Loucy (cell line): ENCODE data around the gene GYG1.

Source experiments
- H2AFZ ChIP-seq: fragments of 200-600 bp; sonication (generic); 2 replicates; pipeline ENCODE4 v1.6.0; 2016; ENCODE audit warnings: antibody characterized with exemption, mild to moderate bottlenecking, low read length, moderate library complexity
- H3F3A ChIP-seq: fragments of 200-600 bp; 2 replicates; pipeline ENCODE4 v1.6.0; 2016; ENCODE audit warnings: antibody characterized with exemption, low read depth, mild to moderate bottlenecking
- H3K27me3 ChIP-seq: fragments of 200-600 bp; sonication (generic); 2 replicates; pipeline ENCODE4 v1.6.1; 2014; ENCODE audit warnings: low read length, mild to moderate bottlenecking; ENCODE audit not compliant: insufficient read depth, poor library complexity, severe bottlenecking
- H3K36me3 ChIP-seq: fragments of 200-600 bp; sonication (generic); 2 replicates; pipeline ENCODE4 v1.6.1; 2016; ENCODE audit warnings: low read length; ENCODE audit not compliant: insufficient read depth
- H3K4me1 ChIP-seq: fragments of 200-600 bp; sonication (generic); 2 replicates; pipeline ENCODE4 v1.5.1; 2014; ENCODE audit warnings: low read length, mild to moderate bottlenecking; ENCODE audit not compliant: insufficient read depth, poor library complexity, severe bottlenecking
- H3K4me2 ChIP-seq: fragments of 200-600 bp; sonication (generic); 2 replicates; pipeline ENCODE4 v1.6.0; 2014; ENCODE audit warnings: antibody characterized with exemption, low read length, low read depth, mild to moderate bottlenecking; ENCODE audit not compliant: poor library complexity, severe bottlenecking
- H3K4me3 ChIP-seq: fragments of 200-600 bp; sonication (generic); 2 replicates; pipeline ENCODE4 v1.5.1; 2014; ENCODE audit warnings: low read length, mild to moderate bottlenecking, mixed read lengths; ENCODE audit not compliant: poor library complexity, severe bottlenecking
- H3K79me2 ChIP-seq: fragments of 200-600 bp; sonication (generic); 2 replicates; pipeline ENCODE4 v1.6.1; 2014; ENCODE audit warnings: low read length; ENCODE audit not compliant: insufficient read depth
- H3K9ac ChIP-seq: fragments of 200-600 bp; sonication (generic); 2 replicates; pipeline ENCODE4 v1.6.0; 2014; ENCODE audit warnings: mild to moderate bottlenecking, low read depth, low read length, moderate library complexity; ENCODE audit not compliant: poor library complexity, severe bottlenecking
- H3K9me2 ChIP-seq: fragments of 200-600 bp; sonication (generic); replicated peaks from 2 replicates; pipeline ENCODE4 v1.6.1; 2016; ENCODE audit warnings: low read depth, low read length, mixed read lengths
- H3K9me3 ChIP-seq: fragments of 200-600 bp; sonication (generic); 2 replicates; pipeline ENCODE4 v1.6.1; 2014; ENCODE audit warnings: mild to moderate bottlenecking, antibody characterized with exemption, low read length, low read depth; ENCODE audit not compliant: insufficient read depth
- H4K20me1 ChIP-seq: fragments of 200-600 bp; sonication (generic); 2 replicates; pipeline ENCODE4 v1.6.0; 2014; ENCODE audit warnings: antibody characterized with exemption, low read length, mild to moderate bottlenecking; ENCODE audit not compliant: insufficient read depth, poor library complexity, severe bottlenecking
- EZH2phosphoT487 ChIP-seq: fragments of 200-600 bp; IDR thresholded peaks from 2 replicates; pipeline ENCODE4 v1.6.1; 2018; ENCODE audit warnings: antibody characterized with exemption, mild to moderate bottlenecking, moderate library complexity, borderline replicate concordance
- TF ChIP-seq, protein P1 (sequence below): fragments of 200-600 bp; sonication (generic); conservative IDR thresholded peaks from 2 replicates; pipeline ENCODE4 v1.5.1; 2014; ENCODE audit warnings: mild to moderate bottlenecking, antibody characterized with exemption, low read length

The GYG1 gene

DNA sequence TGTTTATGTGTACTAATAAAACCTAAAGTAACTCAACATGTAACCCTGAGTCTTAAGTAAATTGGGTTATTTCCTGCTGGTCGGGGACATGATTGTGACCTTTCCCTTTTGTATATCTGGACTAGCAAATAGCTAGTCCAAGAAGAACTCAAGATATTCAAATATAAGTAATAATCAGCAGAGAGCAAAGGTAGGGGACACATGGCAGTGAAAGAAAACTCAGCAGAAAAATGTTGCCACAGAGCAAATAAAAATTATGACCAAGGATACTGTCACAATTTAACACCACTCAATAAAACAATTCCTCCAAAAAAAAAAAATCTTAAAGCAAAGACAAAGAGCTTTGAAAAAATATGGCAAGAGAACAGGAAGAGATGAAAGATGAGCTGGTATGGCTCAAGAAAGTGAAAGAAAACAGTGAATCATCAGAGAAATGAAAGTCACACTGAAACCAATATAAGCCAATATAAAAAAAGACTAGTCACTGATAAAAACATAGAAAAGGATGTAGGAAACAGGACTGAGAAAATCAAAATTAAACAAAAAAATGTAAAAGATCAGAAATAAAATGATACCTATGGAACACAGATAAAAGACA lies 51.5 kb downstream of the GYG1 start:
- Histone ChIP-seq H3F3A (no peaks in the 10 kb centered on the region; the same call in 1 of the 2 replicates), H3K4me2 (no peak overlapping the region), H3K27me3 (no peaks in the 10 kb centered on the region), H3K79me2 (no peaks in the 10 kb centered on the region; the same call in none of the 2 replicates), H3K4me1 (peaks cover 8% of the 10 kb centered on the region), H4K20me1 (peaks cover 13% of the 10 kb centered on the region), H3K9me3 (no peaks in the 10 kb centered on the region), H3K36me3 (peaks cover 78% of the 10 kb centered on the region), H2AFZ (no peak overlapping the region), H3K9ac (no peak overlapping the region), H3K9me2 (no peaks in the 10 kb centered on the region), H3K4me3 (no peak overlapping the region)
- TF ChIP-seq, protein P1, sequence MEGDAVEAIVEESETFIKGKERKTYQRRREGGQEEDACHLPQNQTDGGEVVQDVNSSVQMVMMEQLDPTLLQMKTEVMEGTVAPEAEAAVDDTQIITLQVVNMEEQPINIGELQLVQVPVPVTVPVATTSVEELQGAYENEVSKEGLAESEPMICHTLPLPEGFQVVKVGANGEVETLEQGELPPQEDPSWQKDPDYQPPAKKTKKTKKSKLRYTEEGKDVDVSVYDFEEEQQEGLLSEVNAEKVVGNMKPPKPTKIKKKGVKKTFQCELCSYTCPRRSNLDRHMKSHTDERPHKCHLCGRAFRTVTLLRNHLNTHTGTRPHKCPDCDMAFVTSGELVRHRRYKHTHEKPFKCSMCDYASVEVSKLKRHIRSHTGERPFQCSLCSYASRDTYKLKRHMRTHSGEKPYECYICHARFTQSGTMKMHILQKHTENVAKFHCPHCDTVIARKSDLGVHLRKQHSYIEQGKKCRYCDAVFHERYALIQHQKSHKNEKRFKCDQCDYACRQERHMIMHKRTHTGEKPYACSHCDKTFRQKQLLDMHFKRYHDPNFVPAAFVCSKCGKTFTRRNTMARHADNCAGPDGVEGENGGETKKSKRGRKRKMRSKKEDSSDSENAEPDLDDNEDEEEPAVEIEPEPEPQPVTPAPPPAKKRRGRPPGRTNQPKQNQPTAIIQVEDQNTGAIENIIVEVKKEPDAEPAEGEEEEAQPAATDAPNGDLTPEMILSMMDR: no peak
- TF ChIP-seq EZH2phosphoT487: no peak

DNA sequence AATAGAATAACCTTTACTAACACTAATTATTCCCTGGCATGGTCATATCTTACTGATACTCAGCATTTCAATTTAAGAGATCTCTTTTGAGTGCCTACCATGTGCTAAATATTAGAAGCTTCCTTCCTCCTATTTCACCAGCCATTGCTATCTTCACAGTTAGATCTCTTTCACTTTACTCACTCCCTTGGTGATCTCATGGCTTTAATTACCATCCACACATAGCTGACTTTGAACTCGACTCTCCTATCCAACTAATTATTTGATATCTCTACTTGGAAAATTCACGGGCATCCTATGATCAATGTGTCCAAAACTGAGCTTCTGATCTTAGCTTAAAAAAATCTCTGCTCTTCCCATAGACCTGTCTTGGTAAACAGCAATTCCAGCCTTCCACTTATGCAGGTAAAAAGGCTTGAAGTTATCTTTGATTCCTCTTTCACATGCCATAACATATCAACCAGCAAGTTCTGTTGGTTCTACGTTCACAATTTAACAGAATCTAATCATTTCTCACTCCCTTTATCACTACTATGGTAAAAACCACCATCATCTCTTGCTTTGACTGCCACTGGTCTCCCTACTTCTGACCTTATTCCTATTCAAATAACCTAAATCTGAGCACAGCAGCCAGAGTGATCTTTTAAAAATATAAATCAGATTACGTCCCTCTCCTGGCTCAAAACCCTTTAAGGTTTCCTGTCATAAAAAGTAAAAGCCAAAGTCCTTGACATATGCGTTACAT lies 53.2 kb downstream of the GYG1 start:
- TF ChIP-seq, protein P1: no peak
- no peak for TF ChIP-seq EZH2phosphoT487
- Histone ChIP-seq H3K9ac (no peak overlapping the region), H2AFZ (no peak overlapping the region), H4K20me1 (peaks cover 13% of the 10 kb centered on the region), H3K36me3 (peaks cover 76% of the 10 kb centered on the region), H3K4me1 (peaks cover 8% of the 10 kb centered on the region), H3F3A (no peaks in the 10 kb centered on the region; the same call in 1 of the 2 replicates), H3K4me2 (no peak overlapping the region), H3K4me3 (no peak overlapping the region), H3K79me2 (no peaks in the 10 kb centered on the region; the same call in none of the 2 replicates), H3K9me3 (no peaks in the 10 kb centered on the region), H3K9me2 (no peaks in the 10 kb centered on the region), H3K27me3 (no peaks in the 10 kb centered on the region)

DNA sequence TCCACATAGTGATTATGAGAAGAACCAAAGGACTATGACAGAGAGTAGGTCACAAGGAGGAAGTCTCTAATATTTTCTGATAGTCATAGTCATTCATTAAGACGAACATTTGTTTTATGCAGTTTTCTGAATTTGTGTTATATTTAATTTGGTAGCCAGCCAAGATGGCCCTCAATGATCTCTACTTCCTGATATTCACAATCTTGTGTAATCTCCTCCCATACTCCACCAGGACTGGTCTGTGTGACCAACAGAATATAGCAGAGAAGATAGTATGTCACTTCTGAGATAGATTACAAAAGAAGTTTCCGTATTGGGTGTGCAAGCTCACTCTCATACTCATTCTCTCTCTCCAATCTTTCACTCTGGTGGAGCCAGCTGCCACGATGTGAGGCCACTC lies 64.2 kb downstream of the GYG1 start:
- no peaks in the 10 kb centered on the region for H3K9me2 ChIP-seq
- H3K36me3 ChIP-seq: peaks cover 92% of the 10 kb centered on the region
- H2AFZ ChIP-seq: no peak overlapping the region
- TF ChIP-seq, protein P1: no peak
- no peak for TF ChIP-seq EZH2phosphoT487
- H3K4me3 ChIP-seq: no peak overlapping the region
- no peak overlapping the region for H3K9ac ChIP-seq
- H3K79me2 ChIP-seq: no peaks in the 10 kb centered on the region
- no peak overlapping the region for H3K4me2 ChIP-seq
- H3K9me3 ChIP-seq: peaks cover 6% of the 10 kb centered on the region; the same call in 1 of the 2 replicates
- H3F3A ChIP-seq: no peaks in the 10 kb centered on the region
- no peaks in the 10 kb centered on the region for H3K27me3 ChIP-seq
- no peaks in the 10 kb centered on the region for H3K4me1 ChIP-seq
- no peaks in the 10 kb centered on the region for H4K20me1 ChIP-seq
